ENCODE measurements around the gene CLTB. TPM values are rescaled to one million over a fixed set of nuclear protein-coding genes. Genes with fewer than 3 reads are reported as not detected.
A peak's percentile ranks its signal among the peaks of the same experiment; 100 is the strongest.

Gene CLTB
- total and polyA plus RNA-seq, 2 of the 13 experiments (the other 11 are each of a cell fraction or from before 2014, with no cell fraction given): 23.3 to 33.8 TPM

DNA sequence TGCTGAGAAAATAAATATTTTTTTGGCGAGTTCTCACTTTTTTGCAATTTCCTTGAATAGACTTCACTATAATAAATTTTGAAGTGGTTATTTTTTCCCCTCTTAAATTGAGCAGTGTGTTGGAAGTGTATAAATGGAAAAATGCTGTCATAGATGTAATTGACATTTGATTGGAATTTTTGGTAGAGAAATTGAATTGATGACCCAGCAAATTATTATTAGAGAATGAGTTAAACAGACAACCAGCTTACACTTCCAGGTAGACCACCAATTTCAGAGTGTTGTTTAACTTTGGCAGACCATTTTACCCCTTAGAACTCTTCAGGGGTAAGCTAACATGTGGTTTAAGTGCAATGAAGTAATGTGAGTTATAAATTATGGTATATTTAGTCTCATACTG lies 33.7 kb upstream of the CLTB start:
- no peak for FAIRE-seq
- in situ Hi-C loops (cut with HindIII; ENCODE audit: extremely low pct_ligation_motif_present, low pct_unique_long_range_greater_than_20kb) (no loop called here), intact Hi-C loops (cut with micrococcal nuclease; ENCODE audit: unreplicated experiment) (no loop called here)
- peaks cover 0 to 3% of the 10 kb centered on the region in 2 experiments; a peak in 1 of 5 replicates for H3K27me3 ChIP-seq (ENCODE audit: control insufficient read depth in 1 of 2, insufficient read depth in 2 of 2, low read length in 2 of 2)
- peaks cover 2 to 7% of the 10 kb centered on the region in 2 experiments; a peak in 2 of 5 replicates for H3K36me3 ChIP-seq (replicated peaks in 1 of 2; ENCODE audit: control insufficient read depth in 1 of 2, insufficient read depth in 2 of 2, low read length in 2 of 2)
- no peak overlapping the region for H3K27ac ChIP-seq (ENCODE audit: extremely low read length, insufficient read depth, low read length)
- WGBS (ENCODE audit: low lambda C conversion rate): 90% methylated on average over 1 of the region's 1 CpG
- peaks cover 2% of the 10 kb centered on the region for H4K20me1 ChIP-seq (ENCODE audit: insufficient read depth, low read length)
- ChIA-PET POLR2A (no interaction called here), CTCF (ENCODE audit: low intra/inter-chr PET ratio, low total read pairs) (no interaction called here)
- ATAC-seq: no peak
- H3K9ac ChIP-seq (ENCODE audit: insufficient read depth, low read depth, low read length): peak overlapping the region; percentile 98; the same call in 1 of the 2 replicates
- H3K79me2 ChIP-seq (ENCODE audit: insufficient read depth, low read length): peaks cover 41% of the 10 kb centered on the region
- H3K9me3 ChIP-seq (ENCODE audit: low read length): no peaks in the 10 kb centered on the region
- peak overlapping the region; percentile 86 for H3K4me2 ChIP-seq (ENCODE audit: low read depth, low read length)
- no peak overlapping the region for H2AFZ ChIP-seq (ENCODE audit: low read length)
- peaks cover 39% of the 10 kb centered on the region for H3K4me1 ChIP-seq (ENCODE audit: insufficient read depth, low read length)
- H3K4me3 ChIP-seq (replicated peaks in 1 of 3; ENCODE audit: insufficient read depth in 1 of 3, low read depth in 2 of 3, low read length in 3 of 3): peak overlapping the region in 2 of 3 experiments; percentile 99 to 100; a peak in 3 of 6 replicates
- TF ChIP-seq MAFF (IDR thresholded peaks at IDR 0.05; ENCODE audit: low read depth, low read length) (peak; percentile 83), MAFK (conservative IDR thresholded peaks at IDR 0.05 in 1 of 2, IDR thresholded peaks at IDR 0.05 in 1 of 2; ENCODE audit: low read length in 2 of 2) (peak; percentile 79 to 88; a peak in 3 of 4 replicates)
- TF ChIP-seq, protein P1, sequence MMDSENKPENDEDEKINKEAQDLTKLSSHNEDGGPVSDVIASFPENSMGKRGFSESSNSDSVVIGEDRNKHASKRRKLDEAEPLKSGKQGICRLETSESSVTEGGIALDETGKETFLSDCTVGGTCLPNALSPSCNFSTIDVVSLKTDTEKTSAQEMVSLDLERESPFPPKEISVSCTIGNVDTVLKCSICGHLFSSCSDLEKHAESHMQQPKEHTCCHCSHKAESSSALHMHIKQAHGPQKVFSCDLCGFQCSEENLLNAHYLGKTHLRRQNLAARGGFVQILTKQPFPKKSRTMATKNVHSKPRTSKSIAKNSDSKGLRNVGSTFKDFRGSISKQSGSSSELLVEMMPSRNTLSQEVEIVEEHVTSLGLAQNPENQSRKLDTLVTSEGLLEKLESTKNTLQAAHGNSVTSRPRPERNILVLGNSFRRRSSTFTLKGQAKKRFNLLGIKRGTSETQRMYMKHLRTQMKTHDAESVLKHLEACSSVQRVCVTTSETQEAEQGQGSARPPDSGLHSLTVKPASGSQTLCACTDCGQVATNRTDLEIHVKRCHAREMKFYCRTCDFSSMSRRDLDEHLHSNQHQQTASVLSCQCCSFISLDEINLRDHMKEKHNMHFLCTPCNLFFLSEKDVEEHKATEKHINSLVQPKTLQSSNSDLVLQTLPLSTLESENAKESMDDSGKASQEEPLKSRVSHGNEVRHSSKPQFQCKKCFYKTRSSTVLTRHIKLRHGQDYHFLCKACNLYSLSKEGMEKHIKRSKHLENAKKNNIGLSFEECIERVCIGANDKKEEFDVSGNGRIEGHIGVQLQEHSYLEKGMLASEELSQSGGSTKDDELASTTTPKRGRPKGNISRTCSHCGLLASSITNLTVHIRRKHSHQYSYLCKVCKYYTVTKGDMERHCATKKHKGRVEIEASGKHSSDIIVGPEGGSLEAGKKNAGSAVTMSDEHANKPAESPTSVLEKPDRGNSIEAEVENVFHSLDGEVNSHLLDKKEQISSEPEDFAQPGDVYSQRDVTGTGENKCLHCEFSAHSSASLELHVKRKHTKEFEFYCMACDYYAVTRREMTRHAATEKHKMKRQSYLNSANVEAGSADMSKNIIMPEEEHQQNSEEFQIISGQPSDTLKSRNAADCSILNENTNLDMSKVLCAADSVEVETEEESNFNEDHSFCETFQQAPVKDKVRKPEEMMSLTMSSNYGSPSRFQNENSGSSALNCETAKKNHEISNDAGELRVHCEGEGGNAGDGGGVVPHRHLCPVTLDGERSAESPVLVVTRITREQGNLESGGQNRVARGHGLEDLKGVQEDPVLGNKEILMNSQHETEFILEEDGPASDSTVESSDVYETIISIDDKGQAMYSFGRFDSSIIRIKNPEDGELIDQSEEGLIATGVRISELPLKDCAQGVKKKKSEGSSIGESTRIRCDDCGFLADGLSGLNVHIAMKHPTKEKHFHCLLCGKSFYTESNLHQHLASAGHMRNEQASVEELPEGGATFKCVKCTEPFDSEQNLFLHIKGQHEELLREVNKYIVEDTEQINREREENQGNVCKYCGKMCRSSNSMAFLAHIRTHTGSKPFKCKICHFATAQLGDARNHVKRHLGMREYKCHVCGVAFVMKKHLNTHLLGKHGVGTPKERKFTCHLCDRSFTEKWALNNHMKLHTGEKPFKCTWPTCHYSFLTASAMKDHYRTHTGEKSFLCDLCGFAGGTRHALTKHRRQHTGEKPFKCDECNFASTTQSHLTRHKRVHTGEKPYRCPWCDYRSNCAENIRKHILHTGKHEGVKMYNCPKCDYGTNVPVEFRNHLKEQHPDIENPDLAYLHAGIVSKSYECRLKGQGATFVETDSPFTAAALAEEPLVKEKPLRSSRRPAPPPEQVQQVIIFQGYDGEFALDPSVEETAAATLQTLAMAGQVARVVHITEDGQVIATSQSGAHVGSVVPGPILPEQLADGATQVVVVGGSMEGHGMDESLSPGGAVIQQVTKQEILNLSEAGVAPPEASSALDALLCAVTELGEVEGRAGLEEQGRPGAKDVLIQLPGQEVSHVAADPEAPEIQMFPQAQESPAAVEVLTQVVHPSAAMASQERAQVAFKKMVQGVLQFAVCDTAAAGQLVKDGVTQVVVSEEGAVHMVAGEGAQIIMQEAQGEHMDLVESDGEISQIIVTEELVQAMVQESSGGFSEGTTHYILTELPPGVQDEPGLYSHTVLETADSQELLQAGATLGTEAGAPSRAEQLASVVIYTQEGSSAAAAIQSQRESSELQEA (CRISPR knock-in tag; IDR thresholded peaks at IDR 0.05; ENCODE audit: not compliant biosample characterization): no peak
- BruUV-seq (replicated peaks): TSS peak; percentile 54
- DNase-seq (ENCODE audit: low spot score): no peak

All from HepG2 (cell line).